CD4-positive, alpha-beta T cell (primary cell): ENCODE data around the gene HES5. TPM values are rescaled to one million over a fixed set of nuclear protein-coding genes. Genes with fewer than 3 reads are reported as not detected.

ENCODE experiments used
- ATAC-seq: fragments of 200-7000 bp; cut with Tn5 transposase; one replicate; pipeline ENCODE4 v1.10.0; 2022; ENCODE audit warnings: mild to moderate bottlenecking; ENCODE audit not compliant: poor library complexity
- CTCF ChIA-PET: fragments of 350-600 bp; sonication (Branson Sonifier 250); formaldehyde crosslinking; loops from one replicate; lab custom pipeline; 2021; ENCODE audit warnings: antibody characterized with exemption, inconsistent platforms; lab: Charles Lee
- POLR2A ChIA-PET: fragments of 350-600 bp; sonication (Branson Sonifier 250); formaldehyde crosslinking; loops from one replicate; lab custom pipeline; 2021; ENCODE audit warnings: antibody characterized with exemption, inconsistent platforms; lab: Charles Lee
- DNase-seq, 14 experiments: peaks; one replicate each; pipeline ENCODE4 v3.0.0-alpha.2; 2013 to 2020; ENCODE audit warnings: mixed read lengths in 2 of 14
- H3K27ac ChIP-seq, 2 donors: one replicate each; pipeline versions ENCODE4 v1.5.1 to v1.7.0; 2013; ENCODE audit warnings: low read length in 2 of 2, low read depth in 1 of 2, mild to moderate bottlenecking in 1 of 2
- H3K27me3 ChIP-seq, 2 experiments: 1 replicate in 1 of 2; 2 replicates in 1 of 2; pipeline versions ENCODE4 v1.6.1 to v1.7.0; 2013; ENCODE audit warnings: low read length in 2 of 2, control low read depth in 1 of 2, mild to moderate bottlenecking in 1 of 2, moderate library complexity in 1 of 2; ENCODE audit not compliant: insufficient read depth in 2 of 2, control insufficient read depth in 1 of 2
- H3K36me3 ChIP-seq: one replicate; pipeline ENCODE4 v1.6.1; 2013; ENCODE audit warnings: low read length, control low read depth; ENCODE audit not compliant: insufficient read depth
- H3K4me1 ChIP-seq: one replicate; pipeline ENCODE4 v1.6.1; 2013; ENCODE audit warnings: low read length, control low read depth; ENCODE audit not compliant: insufficient read depth
- H3K4me3 ChIP-seq: one replicate; pipeline ENCODE4 v1.5.1; 2013; ENCODE audit warnings: mild to moderate bottlenecking, low read length, moderate library complexity
- H3K9me3 ChIP-seq, 2 experiments: 1 replicate in 1 of 2; 2 replicates in 1 of 2; pipeline versions ENCODE4 v1.6.1 to v1.7.0; 2013; ENCODE audit warnings: low read length in 2 of 2, mild to moderate bottlenecking in 2 of 2, control low read depth in 1 of 2, moderate library complexity in 1 of 2; ENCODE audit not compliant: control insufficient read depth in 1 of 2, insufficient read depth in 1 of 2
- H3K27ac Mint-ChIP-seq: one replicate; pipeline ENCODE4 v1.8.0; 2020; ENCODE audit warnings: mixed read lengths
- H3K27me3 Mint-ChIP-seq: one replicate; pipeline ENCODE4 v1.8.0; 2021; ENCODE audit warnings: mixed read lengths
- H3K36me3 Mint-ChIP-seq: one replicate; pipeline ENCODE4 v1.8.0; 2021; ENCODE audit warnings: low read depth, mixed read lengths
- H3K4me1 Mint-ChIP-seq: one replicate; pipeline ENCODE4 v1.8.0; 2021; ENCODE audit warnings: low read depth, mixed read lengths
- H3K4me3 Mint-ChIP-seq: one replicate; pipeline ENCODE4 v1.8.0; 2020; ENCODE audit warnings: mild to moderate bottlenecking, mixed read lengths
- H3K9me3 Mint-ChIP-seq: one replicate; pipeline ENCODE4 v1.8.0; 2020; ENCODE audit warnings: mixed read lengths
- intact Hi-C, 2 experiments: fragments of 100-400 bp; cut with DNase I in 1 of 2; cut with micrococcal nuclease in 1 of 2; formaldehyde crosslinking; loops; one replicate each; pipeline versions ENCODE4 v1.15.1 to v1.9.0; 2023 to 2025; cut with DNase I, micrococcal nuclease
- total RNA-seq, 174 experiments: library from RNA in 2 of 174; stranded (reverse) in 2 of 174; gene quantifications; one replicate each; pipeline ENCODE4 v1.2.3 and lab custom pipeline; 2021 to 2026
- TF ChIP-seq, protein P1 (sequence below): fragments of 200-600 bp; IDR thresholded peaks from one replicate; pipeline ENCODE4 v1.8.0; 2022; ENCODE audit warnings: antibody characterized with exemption, mild to moderate bottlenecking

The HES5 gene
- total RNA-seq, 2 experiments from 2014 or later: not detected

GRCh38 chr1:2502661-2503553, 27.2 kb downstream of the HES5 start:
- Histone ChIP-seq H3K36me3 (peaks cover 4% of the 10 kb centered on the region), H3K4me3 (no peak overlapping the region), H3K27me3 (no peaks in the 10 kb centered on the region), H3K4me1 (peaks cover 25% of the 10 kb centered on the region), H3K27ac (no peak overlapping the region), H3K9me3 (peaks cover 0 to 6% of the 10 kb centered on the region in 2 experiments)
- intact Hi-C loops: no loop called here
- TF ChIP-seq, protein P1, sequence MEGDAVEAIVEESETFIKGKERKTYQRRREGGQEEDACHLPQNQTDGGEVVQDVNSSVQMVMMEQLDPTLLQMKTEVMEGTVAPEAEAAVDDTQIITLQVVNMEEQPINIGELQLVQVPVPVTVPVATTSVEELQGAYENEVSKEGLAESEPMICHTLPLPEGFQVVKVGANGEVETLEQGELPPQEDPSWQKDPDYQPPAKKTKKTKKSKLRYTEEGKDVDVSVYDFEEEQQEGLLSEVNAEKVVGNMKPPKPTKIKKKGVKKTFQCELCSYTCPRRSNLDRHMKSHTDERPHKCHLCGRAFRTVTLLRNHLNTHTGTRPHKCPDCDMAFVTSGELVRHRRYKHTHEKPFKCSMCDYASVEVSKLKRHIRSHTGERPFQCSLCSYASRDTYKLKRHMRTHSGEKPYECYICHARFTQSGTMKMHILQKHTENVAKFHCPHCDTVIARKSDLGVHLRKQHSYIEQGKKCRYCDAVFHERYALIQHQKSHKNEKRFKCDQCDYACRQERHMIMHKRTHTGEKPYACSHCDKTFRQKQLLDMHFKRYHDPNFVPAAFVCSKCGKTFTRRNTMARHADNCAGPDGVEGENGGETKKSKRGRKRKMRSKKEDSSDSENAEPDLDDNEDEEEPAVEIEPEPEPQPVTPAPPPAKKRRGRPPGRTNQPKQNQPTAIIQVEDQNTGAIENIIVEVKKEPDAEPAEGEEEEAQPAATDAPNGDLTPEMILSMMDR: no peak
- Mint-ChIP-seq H3K9me3 (no peaks in the 10 kb centered on the region), H3K4me3 (no peak overlapping the region), H3K36me3 (peaks cover under 1% of the 10 kb centered on the region), H3K27me3 (no peaks in the 10 kb centered on the region), H3K4me1 (peaks cover 12% of the 10 kb centered on the region), H3K27ac (no peak overlapping the region)
- ATAC-seq (no peak), DNase-seq (no peak)
- CTCF ChIA-PET: no interaction called here
- POLR2A ChIA-PET: interaction anchor here (0.6 kb wide), 1 partner anchor 65 kb away, joined by 3 read pairs; no protein-coding TSS in a partner anchor

GRCh38 chr1:2502210-2502609, 27.9 kb downstream of the HES5 start:
- Histone ChIP-seq H3K4me3 (no peak overlapping the region), H3K9me3 (peaks cover 0 to 6% of the 10 kb centered on the region in 2 experiments), H3K4me1 (peaks cover 25% of the 10 kb centered on the region), H3K27ac (no peak overlapping the region), H3K36me3 (no peaks in the 10 kb centered on the region), H3K27me3 (no peaks in the 10 kb centered on the region)
- POLR2A ChIA-PET: no interaction called here
- CTCF ChIA-PET: no interaction called here
- TF ChIP-seq, protein P1: no peak
- no peak for ATAC-seq
- DNase-seq: no peak
- no peaks in the 10 kb centered on the region for H3K36me3 Mint-ChIP-seq
- no peak overlapping the region for H3K4me3 Mint-ChIP-seq
- H3K9me3 Mint-ChIP-seq: no peaks in the 10 kb centered on the region
- intact Hi-C loops: no loop called here
- H3K27me3 Mint-ChIP-seq: no peaks in the 10 kb centered on the region
- no peak overlapping the region for H3K27ac Mint-ChIP-seq
- peaks cover 12% of the 10 kb centered on the region for H3K4me1 Mint-ChIP-seq

DNA sequence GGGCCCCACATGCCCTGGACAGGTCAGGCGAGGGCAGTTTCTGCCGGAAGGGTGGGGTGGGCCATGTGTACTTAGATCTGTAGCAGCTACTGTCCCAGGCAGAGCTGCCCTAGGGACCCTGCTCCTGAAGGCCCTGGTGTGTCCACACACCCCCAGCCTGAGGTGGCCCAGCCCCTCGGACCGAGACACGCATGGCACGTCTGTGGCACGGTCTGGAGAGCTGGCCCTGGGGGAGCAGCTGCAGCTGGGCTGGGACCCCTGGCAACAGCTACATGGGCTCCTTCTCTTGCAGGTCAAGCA, 28.3 kb downstream of the HES5 start:
- Mint-ChIP-seq H3K9me3 (no peaks in the 10 kb centered on the region), H3K36me3 (no peaks in the 10 kb centered on the region), H3K4me1 (peaks cover 12% of the 10 kb centered on the region), H3K4me3 (no peak overlapping the region), H3K27me3 (no peaks in the 10 kb centered on the region), H3K27ac (no peak overlapping the region)
- no peaks in the 10 kb centered on the region for H3K27me3 ChIP-seq
- ATAC-seq (no peak), DNase-seq (no peak)
- intact Hi-C loops: no loop called here
- CTCF ChIA-PET: no interaction called here
- no peaks in the 10 kb centered on the region for H3K36me3 ChIP-seq
- H3K4me3 ChIP-seq: no peak overlapping the region
- peaks cover 0 to 6% of the 10 kb centered on the region in 2 experiments for H3K9me3 ChIP-seq
- TF ChIP-seq, protein P1: no peak
- H3K4me1 ChIP-seq: peaks cover 27% of the 10 kb centered on the region
- no peak overlapping the region for H3K27ac ChIP-seq
- POLR2A ChIA-PET: no interaction called here
